SK-N-SH treated with all-trans-retinoic acid at 6 μM for 48 hours (cell line): Measurements from ENCODE around the gene ZNF622.

Source experiments
- ATAC-seq: fragments of 200-7000 bp; cut with Tn5 transposase; 3 replicates; pipeline ENCODE4 v1.9.1; 2020; ENCODE audit warnings: mild to moderate bottlenecking, moderate library complexity
- ARNTL ChIP-seq: fragments of 450-650 bp; formaldehyde crosslinking; IDR thresholded peaks from 2 replicates; pipeline ENCODE4 v1.5.0; 2020; ENCODE audit warnings: low read depth, mild to moderate bottlenecking, moderate library complexity, borderline replicate concordance
- BACH2 ChIP-seq: fragments of 250-450 bp; sonication (Bioruptor Pico); IDR thresholded peaks from 2 replicates; pipeline ENCODE4 v1.9.0; 2021; ENCODE audit warnings: mild to moderate bottlenecking, borderline replicate concordance
- CSDC2 ChIP-seq: fragments of 250-450 bp; sonication (Bioruptor Pico); IDR thresholded peaks from 2 replicates; pipeline ENCODE4 v1.5.0; 2020; ENCODE audit warnings: mild to moderate bottlenecking, moderate library complexity
- ESRRG ChIP-seq: fragments of 250-450 bp; sonication (Bioruptor Pico); IDR thresholded peaks from 2 replicates; pipeline ENCODE4 v1.6.1; 2021; ENCODE audit warnings: mild to moderate bottlenecking
- GLIS3 ChIP-seq: fragments of 250-450 bp; sonication (Bioruptor Pico); IDR thresholded peaks from 2 replicates; pipeline ENCODE4 v1.5.0; 2020; ENCODE audit warnings: mild to moderate bottlenecking, moderate library complexity
- ISL1 ChIP-seq: fragments of 250-450 bp; sonication (Bioruptor Pico); IDR thresholded peaks from 2 replicates; pipeline ENCODE4 v2.1.2; 2022; ENCODE audit warnings: mild to moderate bottlenecking, moderate library complexity
- OSR1 ChIP-seq: fragments of 250-450 bp; sonication (Bioruptor Pico); IDR thresholded peaks from 2 replicates; pipeline ENCODE4 v1.8.0; 2022; ENCODE audit warnings: moderate library complexity, mild to moderate bottlenecking, inconsistent platforms
- PPARA ChIP-seq: fragments of 250-450 bp; sonication (Bioruptor Pico); IDR thresholded peaks from 2 replicates; pipeline ENCODE4 v1.5.0; 2020; ENCODE audit warnings: mild to moderate bottlenecking, borderline replicate concordance
- RARB ChIP-seq: fragments of 250-450 bp; sonication (Bioruptor Pico); IDR thresholded peaks from 2 replicates; pipeline ENCODE4 v1.8.0; 2021; ENCODE audit warnings: mild to moderate bottlenecking, moderate library complexity
- SNAI2 ChIP-seq: fragments of 250-450 bp; sonication (Bioruptor Pico); IDR thresholded peaks from 2 replicates; pipeline ENCODE4 v1.5.0; 2020; ENCODE audit warnings: mild to moderate bottlenecking, moderate library complexity
- TOX ChIP-seq: fragments of 250-450 bp; sonication (Bioruptor Pico); IDR thresholded peaks from 2 replicates; pipeline ENCODE4 v1.8.0; 2021; ENCODE audit warnings: mild to moderate bottlenecking, moderate library complexity, borderline replicate concordance
- ZC3H10 ChIP-seq: fragments of 250-450 bp; sonication (Bioruptor Pico); IDR thresholded peaks from 2 replicates; pipeline ENCODE4 v1.5.1; 2021; ENCODE audit warnings: mild to moderate bottlenecking, moderate library complexity
- ZFP3 ChIP-seq: fragments of 250-450 bp; sonication (Bioruptor Pico); IDR thresholded peaks from 2 replicates; pipeline ENCODE4 v1.5.0; 2020; ENCODE audit warnings: mild to moderate bottlenecking, moderate library complexity
- ZFP30 ChIP-seq: fragments of 450-650 bp; formaldehyde crosslinking; IDR thresholded peaks from 2 replicates; pipeline ENCODE4 v1.5.0; 2022; ENCODE audit warnings: mild to moderate bottlenecking, moderate library complexity
- ZNF565 ChIP-seq: fragments of 450-650 bp; formaldehyde crosslinking; conservative IDR thresholded peaks from 2 replicates; pipeline ENCODE4 v1.5.0; 2020; ENCODE audit warnings: low read depth, mild to moderate bottlenecking, moderate library complexity
- ZNF70 ChIP-seq: fragments of 450-650 bp; formaldehyde crosslinking; IDR thresholded peaks from 2 replicates; pipeline ENCODE4 v1.5.0; 2020; ENCODE audit warnings: mild to moderate bottlenecking, moderate library complexity
- ZNF8 ChIP-seq: fragments of 450-650 bp; formaldehyde crosslinking; IDR thresholded peaks from 2 replicates; pipeline ENCODE4 v1.5.0; 2020; ENCODE audit warnings: mild to moderate bottlenecking, moderate library complexity
- TF ChIP-seq, protein P1 (sequence below): fragments of 250-450 bp; sonication (Bioruptor Pico); IDR thresholded peaks from 2 replicates; pipeline ENCODE4 v1.8.0; 2020; ENCODE audit warnings: mild to moderate bottlenecking, moderate library complexity, borderline replicate concordance
- TF ChIP-seq, protein P2 (sequence below): fragments of 250-450 bp; sonication (Bioruptor Pico); IDR thresholded peaks from 2 replicates; pipeline ENCODE4 v1.8.0; 2021; ENCODE audit warnings: low read depth, mild to moderate bottlenecking, moderate library complexity, borderline replicate concordance
- TF ChIP-seq, protein P3 (sequence below): fragments of 250-450 bp; sonication (Bioruptor Pico); IDR thresholded peaks from 2 replicates; pipeline ENCODE4 v1.5.1; 2021; ENCODE audit warnings: mild to moderate bottlenecking, moderate library complexity
- TF ChIP-seq, protein P4 (sequence below): fragments of 250-450 bp; sonication (Bioruptor Pico); IDR thresholded peaks from 2 replicates; pipeline ENCODE4 v1.5.0; 2020; ENCODE audit warnings: mild to moderate bottlenecking, moderate library complexity

The ZNF622 gene, protein sequence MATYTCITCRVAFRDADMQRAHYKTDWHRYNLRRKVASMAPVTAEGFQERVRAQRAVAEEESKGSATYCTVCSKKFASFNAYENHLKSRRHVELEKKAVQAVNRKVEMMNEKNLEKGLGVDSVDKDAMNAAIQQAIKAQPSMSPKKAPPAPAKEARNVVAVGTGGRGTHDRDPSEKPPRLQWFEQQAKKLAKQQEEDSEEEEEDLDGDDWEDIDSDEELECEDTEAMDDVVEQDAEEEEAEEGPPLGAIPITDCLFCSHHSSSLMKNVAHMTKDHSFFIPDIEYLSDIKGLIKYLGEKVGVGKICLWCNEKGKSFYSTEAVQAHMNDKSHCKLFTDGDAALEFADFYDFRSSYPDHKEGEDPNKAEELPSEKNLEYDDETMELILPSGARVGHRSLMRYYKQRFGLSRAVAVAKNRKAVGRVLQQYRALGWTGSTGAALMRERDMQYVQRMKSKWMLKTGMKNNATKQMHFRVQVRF

DNA sequence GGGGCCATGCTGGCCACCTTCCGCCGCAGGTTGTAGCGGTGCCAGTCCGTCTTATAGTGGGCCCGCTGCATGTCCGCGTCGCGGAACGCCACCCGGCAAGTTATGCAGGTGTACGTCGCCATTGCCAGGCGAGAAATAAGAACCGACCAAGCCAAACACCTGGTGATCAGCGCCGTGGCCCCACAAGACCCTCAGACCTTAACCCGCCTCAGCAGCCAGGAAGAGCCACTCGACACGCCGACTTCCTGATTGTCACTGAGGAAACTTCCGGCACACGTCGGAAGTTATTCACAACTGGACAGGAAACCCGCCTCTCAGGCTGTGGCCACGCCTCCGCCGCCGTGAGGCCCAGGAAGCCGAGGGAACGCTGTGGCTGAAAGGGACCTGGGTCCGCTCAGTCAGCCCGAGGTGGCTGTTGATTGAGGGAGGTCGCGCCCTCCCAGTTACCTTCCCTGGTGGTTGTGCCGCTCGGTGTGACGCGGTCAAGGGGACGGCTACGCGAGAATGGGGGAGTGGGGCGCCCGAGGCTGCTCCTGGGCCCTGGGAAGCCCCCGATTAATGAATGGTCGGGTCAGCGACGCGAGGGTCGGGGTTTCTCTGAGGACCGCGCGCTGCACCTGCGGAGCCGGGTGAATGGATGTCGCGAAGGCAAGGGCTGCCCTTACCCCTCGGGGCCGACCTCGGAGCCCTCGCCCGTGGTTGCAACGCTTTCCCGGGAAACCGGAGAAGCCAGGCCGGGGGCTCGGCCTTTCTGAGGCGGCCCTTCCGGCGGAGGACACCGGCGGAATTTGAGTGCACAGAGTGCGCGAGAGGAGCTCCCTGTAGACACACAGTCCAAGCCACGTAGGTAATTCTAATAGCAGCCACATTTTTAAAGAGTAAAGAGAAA is at the start of gene ZNF622:
ZNF622 (minus strand) TSS at position 257 of the 889 bp plus-strand sequence; CDS start at position 122, 135 bp downstream.
- peak; percentile 95 for ATAC-seq

DNA sequence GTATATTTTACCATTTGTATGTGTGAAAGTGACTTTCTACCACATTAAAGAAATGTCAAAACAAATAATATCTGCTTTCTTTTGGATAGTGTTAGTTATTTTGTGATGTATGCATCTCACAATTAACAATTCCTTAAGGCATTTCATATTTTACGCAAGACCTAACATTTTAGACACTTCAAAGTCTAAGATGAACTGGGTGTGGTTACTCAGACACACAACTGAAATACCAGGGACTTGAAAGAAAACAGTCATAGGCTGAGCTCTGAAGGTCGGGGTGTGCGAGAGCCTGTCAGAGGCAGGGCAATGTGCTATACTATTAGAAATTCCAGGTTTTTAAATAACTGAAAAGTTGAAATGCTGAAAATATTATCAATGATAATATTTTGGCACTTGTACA is 44.5 kb upstream of the ZNF622 start:
- no peak for ATAC-seq
- TF ChIP-seq ZNF8 (CRISPR knock-in tag): no peak
- TF ChIP-seq OSR1 (CRISPR knock-in tag): no peak
- no peak for TF ChIP-seq ZFP3 (CRISPR knock-in tag)
- TF ChIP-seq, all 23 proteins: peak for 0

More for the DNA sequence above, at the start of gene ZNF622:
- TF ChIP-seq ISL1 (CRISPR knock-in tag) (no peak), BACH2 (CRISPR knock-in tag) (no peak), ESRRG (CRISPR knock-in tag) (no peak), GLIS3 (CRISPR knock-in tag) (no peak), ZNF565 (CRISPR knock-in tag) (no peak), ZNF8 (CRISPR knock-in tag) (no peak), OSR1 (CRISPR knock-in tag) (no peak), TOX (CRISPR knock-in tag) (no peak), RARB (CRISPR knock-in tag) (no peak), ZFP30 (no peak), ZFP3 (CRISPR knock-in tag) (no peak)
- TF ChIP-seq, protein P1, sequence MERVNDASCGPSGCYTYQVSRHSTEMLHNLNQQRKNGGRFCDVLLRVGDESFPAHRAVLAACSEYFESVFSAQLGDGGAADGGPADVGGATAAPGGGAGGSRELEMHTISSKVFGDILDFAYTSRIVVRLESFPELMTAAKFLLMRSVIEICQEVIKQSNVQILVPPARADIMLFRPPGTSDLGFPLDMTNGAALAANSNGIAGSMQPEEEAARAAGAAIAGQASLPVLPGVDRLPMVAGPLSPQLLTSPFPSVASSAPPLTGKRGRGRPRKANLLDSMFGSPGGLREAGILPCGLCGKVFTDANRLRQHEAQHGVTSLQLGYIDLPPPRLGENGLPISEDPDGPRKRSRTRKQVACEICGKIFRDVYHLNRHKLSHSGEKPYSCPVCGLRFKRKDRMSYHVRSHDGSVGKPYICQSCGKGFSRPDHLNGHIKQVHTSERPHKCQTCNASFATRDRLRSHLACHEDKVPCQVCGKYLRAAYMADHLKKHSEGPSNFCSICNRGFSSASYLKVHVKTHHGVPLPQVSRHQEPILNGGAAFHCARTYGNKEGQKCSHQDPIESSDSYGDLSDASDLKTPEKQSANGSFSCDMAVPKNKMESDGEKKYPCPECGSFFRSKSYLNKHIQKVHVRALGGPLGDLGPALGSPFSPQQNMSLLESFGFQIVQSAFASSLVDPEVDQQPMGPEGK (CRISPR knock-in tag): no peak
- TF ChIP-seq, protein P2, sequence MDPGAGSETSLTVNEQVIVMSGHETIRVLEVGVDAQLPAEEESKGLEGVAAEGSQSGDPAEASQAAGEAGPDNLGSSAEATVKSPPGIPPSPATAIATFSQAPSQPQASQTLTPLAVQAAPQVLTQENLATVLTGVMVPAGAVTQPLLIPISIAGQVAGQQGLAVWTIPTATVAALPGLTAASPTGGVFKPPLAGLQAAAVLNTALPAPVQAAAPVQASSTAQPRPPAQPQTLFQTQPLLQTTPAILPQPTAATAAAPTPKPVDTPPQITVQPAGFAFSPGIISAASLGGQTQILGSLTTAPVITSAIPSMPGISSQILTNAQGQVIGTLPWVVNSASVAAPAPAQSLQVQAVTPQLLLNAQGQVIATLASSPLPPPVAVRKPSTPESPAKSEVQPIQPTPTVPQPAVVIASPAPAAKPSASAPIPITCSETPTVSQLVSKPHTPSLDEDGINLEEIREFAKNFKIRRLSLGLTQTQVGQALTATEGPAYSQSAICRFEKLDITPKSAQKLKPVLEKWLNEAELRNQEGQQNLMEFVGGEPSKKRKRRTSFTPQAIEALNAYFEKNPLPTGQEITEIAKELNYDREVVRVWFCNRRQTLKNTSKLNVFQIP (CRISPR knock-in tag): no peak
- TF ChIP-seq, protein P3, sequence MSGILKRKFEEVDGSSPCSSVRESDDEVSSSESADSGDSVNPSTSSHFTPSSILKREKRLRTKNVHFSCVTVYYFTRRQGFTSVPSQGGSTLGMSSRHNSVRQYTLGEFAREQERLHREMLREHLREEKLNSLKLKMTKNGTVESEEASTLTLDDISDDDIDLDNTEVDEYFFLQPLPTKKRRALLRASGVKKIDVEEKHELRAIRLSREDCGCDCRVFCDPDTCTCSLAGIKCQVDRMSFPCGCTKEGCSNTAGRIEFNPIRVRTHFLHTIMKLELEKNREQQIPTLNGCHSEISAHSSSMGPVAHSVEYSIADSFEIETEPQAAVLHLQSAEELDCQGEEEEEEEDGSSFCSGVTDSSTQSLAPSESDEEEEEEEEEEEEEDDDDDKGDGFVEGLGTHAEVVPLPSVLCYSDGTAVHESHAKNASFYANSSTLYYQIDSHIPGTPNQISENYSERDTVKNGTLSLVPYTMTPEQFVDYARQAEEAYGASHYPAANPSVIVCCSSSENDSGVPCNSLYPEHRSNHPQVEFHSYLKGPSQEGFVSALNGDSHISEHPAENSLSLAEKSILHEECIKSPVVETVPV: no peak
- TF ChIP-seq, protein P4, sequence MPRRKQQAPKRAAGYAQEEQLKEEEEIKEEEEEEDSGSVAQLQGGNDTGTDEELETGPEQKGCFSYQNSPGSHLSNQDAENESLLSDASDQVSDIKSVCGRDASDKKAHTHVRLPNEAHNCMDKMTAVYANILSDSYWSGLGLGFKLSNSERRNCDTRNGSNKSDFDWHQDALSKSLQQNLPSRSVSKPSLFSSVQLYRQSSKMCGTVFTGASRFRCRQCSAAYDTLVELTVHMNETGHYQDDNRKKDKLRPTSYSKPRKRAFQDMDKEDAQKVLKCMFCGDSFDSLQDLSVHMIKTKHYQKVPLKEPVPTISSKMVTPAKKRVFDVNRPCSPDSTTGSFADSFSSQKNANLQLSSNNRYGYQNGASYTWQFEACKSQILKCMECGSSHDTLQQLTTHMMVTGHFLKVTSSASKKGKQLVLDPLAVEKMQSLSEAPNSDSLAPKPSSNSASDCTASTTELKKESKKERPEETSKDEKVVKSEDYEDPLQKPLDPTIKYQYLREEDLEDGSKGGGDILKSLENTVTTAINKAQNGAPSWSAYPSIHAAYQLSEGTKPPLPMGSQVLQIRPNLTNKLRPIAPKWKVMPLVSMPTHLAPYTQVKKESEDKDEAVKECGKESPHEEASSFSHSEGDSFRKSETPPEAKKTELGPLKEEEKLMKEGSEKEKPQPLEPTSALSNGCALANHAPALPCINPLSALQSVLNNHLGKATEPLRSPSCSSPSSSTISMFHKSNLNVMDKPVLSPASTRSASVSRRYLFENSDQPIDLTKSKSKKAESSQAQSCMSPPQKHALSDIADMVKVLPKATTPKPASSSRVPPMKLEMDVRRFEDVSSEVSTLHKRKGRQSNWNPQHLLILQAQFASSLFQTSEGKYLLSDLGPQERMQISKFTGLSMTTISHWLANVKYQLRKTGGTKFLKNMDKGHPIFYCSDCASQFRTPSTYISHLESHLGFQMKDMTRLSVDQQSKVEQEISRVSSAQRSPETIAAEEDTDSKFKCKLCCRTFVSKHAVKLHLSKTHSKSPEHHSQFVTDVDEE: no peak

DNA sequence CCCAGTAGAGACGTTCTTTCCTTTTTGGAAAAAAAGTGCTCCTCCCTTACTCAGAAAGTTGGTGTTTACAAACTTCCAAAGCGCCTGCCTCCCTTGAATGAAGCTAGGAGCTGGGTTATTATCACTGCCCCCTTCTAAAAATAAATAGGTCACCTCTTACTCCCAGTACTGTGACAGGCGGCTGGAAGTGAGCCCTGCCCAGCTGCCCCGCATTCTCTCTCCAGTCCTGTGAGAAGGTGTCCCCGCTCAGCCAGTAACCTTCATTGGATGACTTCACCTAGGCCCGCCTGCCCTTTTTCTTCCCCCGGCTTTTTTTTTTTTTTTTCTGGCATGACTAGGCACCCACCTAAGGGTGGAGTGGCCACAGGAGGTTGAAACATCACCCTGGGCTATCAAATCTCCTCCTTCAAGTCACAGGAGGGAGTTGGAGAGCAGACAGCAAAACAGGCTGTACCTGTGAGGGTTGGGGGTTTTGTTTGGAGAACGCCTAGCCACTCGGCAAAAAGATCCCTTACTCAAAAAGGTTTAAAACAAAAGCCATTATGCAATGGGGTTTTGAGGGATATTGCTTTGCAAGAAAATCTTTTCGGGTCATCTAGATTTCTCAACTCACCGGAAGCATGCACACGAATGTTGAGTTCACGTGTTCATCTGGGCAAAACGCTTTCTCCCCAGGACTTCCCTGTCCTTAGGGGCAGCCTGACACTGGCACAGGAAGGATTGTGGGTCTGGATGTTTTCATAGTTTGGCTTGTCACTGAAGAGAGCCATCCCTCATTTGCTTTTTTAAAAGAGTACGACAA is 43.3 kb upstream of the ZNF622 start:
- no peak for ATAC-seq
- no peak for TF ChIP-seq ISL1 (CRISPR knock-in tag)
- no peak for TF ChIP-seq ZNF70
- no peak for TF ChIP-seq ARNTL
- TF ChIP-seq ZNF8 (CRISPR knock-in tag): no peak
- no peak for TF ChIP-seq ZFP3 (CRISPR knock-in tag)
- TF ChIP-seq RARB (CRISPR knock-in tag): no peak
- TF ChIP-seq, protein P1 (CRISPR knock-in tag): no peak
- TF ChIP-seq, protein P2 (CRISPR knock-in tag): no peak
- no peak for TF ChIP-seq SNAI2 (CRISPR knock-in tag)
- TF ChIP-seq ZC3H10: no peak
- no peak for TF ChIP-seq OSR1 (CRISPR knock-in tag)
- no peak for TF ChIP-seq ESRRG (CRISPR knock-in tag)
- no peak for TF ChIP-seq BACH2 (CRISPR knock-in tag)
- no peak for TF ChIP-seq CSDC2 (CRISPR knock-in tag)
- TF ChIP-seq PPARA (CRISPR knock-in tag): no peak
- no peak for TF ChIP-seq GLIS3 (CRISPR knock-in tag)
- no peak for TF ChIP-seq TOX (CRISPR knock-in tag)
